Hair follicular keratinocyte (primary cell): Measurements from ENCODE around the gene RNF183. TPM values are rescaled to one million over a fixed set of nuclear protein-coding genes. Genes with fewer than 3 reads are reported as not detected.

ENCODE experiments used
- total RNA-seq: library from RNA; depleted of rRNA; stranded (reverse); fragments of >200 nt; gene quantifications from 2 replicates; pipeline ENCODE4 v1.2.3, GENCODE V29; 2015

The RNF183 gene
- total RNA-seq: not detected in 2 replicates

DNA sequence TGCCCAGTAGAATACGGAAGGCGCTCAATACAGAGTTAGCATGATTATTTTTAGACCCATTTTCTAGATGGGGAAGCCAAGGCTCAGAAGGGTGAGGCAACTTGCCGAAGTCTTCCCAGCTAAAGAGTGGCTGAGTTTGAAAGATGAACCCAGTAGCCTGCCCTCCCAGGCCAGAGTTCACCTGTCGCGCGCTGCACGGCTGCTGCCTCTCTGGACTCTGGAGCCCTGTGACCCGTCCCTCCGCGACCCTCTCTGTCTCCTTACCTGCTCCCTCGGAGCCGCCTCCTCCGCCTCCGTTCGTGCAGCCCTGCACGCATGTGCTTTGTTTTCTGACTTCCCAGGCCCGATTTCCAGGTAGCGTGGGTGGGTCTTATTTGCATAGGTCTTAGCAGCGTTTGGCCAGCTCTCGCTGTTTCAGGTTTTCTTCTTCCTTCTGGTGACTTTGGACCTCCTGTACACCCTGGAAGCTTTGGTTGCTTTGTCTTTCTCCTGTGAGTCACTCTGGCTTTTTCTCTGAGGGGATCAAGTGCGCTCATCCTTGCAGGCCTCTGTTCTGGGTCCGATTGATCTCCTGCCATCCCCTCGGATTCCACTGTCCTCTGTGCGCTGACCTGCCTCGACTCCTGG lies at the start of gene RNF183:
Gene RNF183, minus strand, starts transcription at position 585 of the 627 bp plus-strand sequence. CDS start 5,192 bp downstream, outside the sequence.

GRCh38 chr9:113349445-113350094 lies 46.4 kb upstream of the RNF183 start, which contains the start of gene BSPRY:
BSPRY (plus strand) TSS chr9:113349541; CDS start chr9:113349580, 39 bp downstream.

DNA sequence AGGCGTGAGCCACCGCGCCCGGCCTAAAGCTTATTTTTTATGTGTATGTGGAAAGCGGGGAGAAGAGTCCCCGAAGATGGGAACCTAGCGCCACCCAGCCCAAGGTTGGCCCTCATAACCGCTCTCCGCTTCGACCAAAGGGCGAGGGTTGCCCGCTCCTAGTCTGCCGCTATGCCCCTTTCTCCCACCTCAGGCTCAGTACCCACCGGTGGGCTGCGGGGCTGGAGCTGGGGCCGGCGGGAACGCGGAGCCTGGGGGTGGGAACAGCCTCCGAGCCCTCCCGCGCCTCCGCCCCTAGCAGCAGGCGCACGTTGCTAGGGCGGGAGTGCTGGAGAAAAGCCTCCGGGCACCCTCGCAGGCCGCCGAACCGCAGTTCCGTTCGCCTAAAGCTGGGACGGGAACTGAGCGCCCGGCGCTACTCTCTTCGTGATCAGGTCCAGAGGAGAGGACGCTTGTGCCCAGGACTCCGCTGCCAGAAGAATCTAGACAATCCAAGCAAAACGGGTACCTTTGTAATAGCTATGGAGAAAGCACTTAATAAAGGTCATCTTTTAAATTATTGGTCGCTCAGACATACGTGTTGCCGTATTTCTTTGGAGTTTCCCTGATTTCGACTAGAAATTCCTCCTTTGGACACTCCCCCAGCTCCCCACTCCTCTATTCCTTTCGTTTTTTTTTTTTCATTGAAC lies 37.0 kb upstream of the RNF183 start, which contains the start of gene WDR31:
Gene WDR31, minus strand, starts transcription at position 265 of the 689 bp plus-strand sequence. CDS start 8,253 bp downstream, outside the sequence.

GRCh38 chr9:113275157-113276131 lies 27.7 kb downstream of the RNF183 start, which contains the start of the genes CDC26 and PRPF4:
CDC26 (minus strand) TSS chr9:113275572; CDS start chr9:113272507, 3,065 bp downstream.
PRPF4 (plus strand) TSS chr9:113275658; CDS start chr9:113275744, 86 bp downstream.

Other genes with a start within 250 kb of the RNF183 start
- 0.80 and 2.3 TPM in 2 replicates for gene ZFP37, start 246.7 kb downstream of the RNF183 start, total RNA-seq
- 49.6 and 74.3 TPM in 2 replicates for gene SLC31A2, start 152.4 kb downstream of the RNF183 start, total RNA-seq
- gene FKBP15, start 82.1 kb downstream of the RNF183 start, total RNA-seq: 11.0 and 12.0 TPM in 2 replicates
- gene SLC31A1, start 81.8 kb downstream of the RNF183 start, total RNA-seq: 16.1 and 20.4 TPM in 2 replicates
- 20.8 and 49.2 TPM in 2 replicates for gene CDC26, start 27.8 kb downstream of the RNF183 start, total RNA-seq
- gene PRPF4, start 27.7 kb downstream of the RNF183 start, total RNA-seq: 26.9 and 38.5 TPM in 2 replicates
- gene WDR31, start 36.9 kb upstream of the RNF183 start, total RNA-seq: 0.27 and 0.86 TPM in 2 replicates
- not detected in 2 replicates for gene BSPRY, start 46.2 kb upstream of the RNF183 start, total RNA-seq
- 15.6 and 21.6 TPM in 2 replicates for gene HDHD3, start 73.6 kb upstream of the RNF183 start, total RNA-seq
- gene ALAD, start 97.9 kb upstream of the RNF183 start, total RNA-seq: 3.0 and 4.6 TPM in 2 replicates
- gene POLE3, start 107.3 kb upstream of the RNF183 start, total RNA-seq: 41.5 and 70.5 TPM in 2 replicates
- gene C9orf43, start 107.4 kb upstream of the RNF183 start, total RNA-seq: 0.08 and 0.87 TPM in 2 replicates
- gene RGS3, start 160.4 kb upstream of the RNF183 start, total RNA-seq: 36.2 and 42.6 TPM in 2 replicates